ENCODE results near the gene LAX1. TPM values are rescaled to one million over a fixed set of nuclear protein-coding genes. Genes with fewer than 3 reads are reported as not detected.

The LAX1 gene
- total and polyA plus RNA-seq, 4 donors = 0.26 to 2.4 (median 0.79) TPM

- Histone ChIP-seq H3K36me3 (ENCODE audit: control insufficient read depth in 4 of 4, insufficient read depth in 4 of 4, low read length in 4 of 4) (peaks cover 0 to 14% (median 5%) of the 10 kb centered on the region in 4 donors), H3K27me3 (ENCODE audit: control insufficient read depth in 3 of 3, insufficient read depth in 3 of 3, low read length in 2 of 3) (no peaks in the 10 kb centered on the region), H3K9me3 (ENCODE audit: control insufficient read depth in 4 of 4, insufficient read depth in 3 of 4, low read length in 3 of 4) (no peaks in the 10 kb centered on the region), H3K9ac (ENCODE audit: insufficient read depth in 1 of 2, low read length in 2 of 2) (no peak overlapping the region), H3K4me3 (no peak overlapping the region), H3K4me1 (ENCODE audit: control insufficient read depth in 5 of 5, insufficient read depth in 5 of 5, low read length in 5 of 5) (peaks cover 0 to 38% (median 22%) of the 10 kb centered on the region in 5 donors), H3K27ac (ENCODE audit: low read depth in 1 of 2, low read length in 1 of 2) (no peak overlapping the region)
- DNase-seq = peak in 1 of 3 donors; percentile 4
- WGBS, 2 donors = 78 to 89% methylated on average over 6 of the region's 6 CpGs
- no peak for ATAC-seq (ENCODE audit: insufficient read depth, low FRiP score)
- no peak for TF ChIP-seq CTCF (IDR thresholded peaks at IDR 0.05; ENCODE audit: control extremely low read depth, extremely low read depth)
Measured at GRCh38 chr1:203797948-203798655, 33.1 kb downstream of the LAX1 start.

GRCh38 chr1:203799157-203799556, 34.2 kb downstream of the LAX1 start:
- no peak overlapping the region for H3K9ac ChIP-seq (ENCODE audit: insufficient read depth in 1 of 2, low read length in 2 of 2)
- no peak overlapping the region for H3K27ac ChIP-seq (ENCODE audit: low read depth in 1 of 2, low read length in 1 of 2)
- no peaks in the 10 kb centered on the region for H3K27me3 ChIP-seq (ENCODE audit: control insufficient read depth in 3 of 3, insufficient read depth in 3 of 3, low read length in 2 of 3)
- DNase-seq (no peak), ATAC-seq (ENCODE audit: insufficient read depth, low FRiP score) (no peak)
- peaks cover 0 to 19% (median 8%) of the 10 kb centered on the region in 4 donors for H3K36me3 ChIP-seq (ENCODE audit: control insufficient read depth in 4 of 4, insufficient read depth in 4 of 4, low read length in 4 of 4)
- H3K4me3 ChIP-seq = no peak overlapping the region
- peaks cover 3 to 40% (median 22%) of the 10 kb centered on the region in 5 donors for H3K4me1 ChIP-seq (ENCODE audit: control insufficient read depth in 5 of 5, insufficient read depth in 5 of 5, low read length in 5 of 5)
- no peaks in the 10 kb centered on the region for H3K9me3 ChIP-seq (ENCODE audit: control insufficient read depth in 4 of 4, insufficient read depth in 3 of 4, low read length in 3 of 4)
- no peak for TF ChIP-seq CTCF (IDR thresholded peaks at IDR 0.05; ENCODE audit: control extremely low read depth, extremely low read depth)
- 89% methylated on average over 4 of the region's 4 CpGs for WGBS, 2 donors

- H3K36me3 ChIP-seq (ENCODE audit: control insufficient read depth in 4 of 4, insufficient read depth in 4 of 4, low read length in 4 of 4) = peaks cover 0 to 19% (median 8%) of the 10 kb centered on the region in 4 donors
- no peak overlapping the region for H3K9ac ChIP-seq (ENCODE audit: insufficient read depth in 1 of 2, low read length in 2 of 2)
- 77 to 78% methylated on average over 1 of the region's 1 CpG for WGBS, 2 donors
- DNase-seq (no peak), ATAC-seq (ENCODE audit: insufficient read depth, low FRiP score) (no peak)
- no peaks in the 10 kb centered on the region for H3K27me3 ChIP-seq (ENCODE audit: control insufficient read depth in 3 of 3, insufficient read depth in 3 of 3, low read length in 2 of 3)
- TF ChIP-seq CTCF (IDR thresholded peaks at IDR 0.05; ENCODE audit: control extremely low read depth, extremely low read depth) = no peak
- H3K9me3 ChIP-seq (ENCODE audit: control insufficient read depth in 4 of 4, insufficient read depth in 3 of 4, low read length in 3 of 4) = no peaks in the 10 kb centered on the region
- peaks cover 3 to 40% (median 22%) of the 10 kb centered on the region in 5 donors for H3K4me1 ChIP-seq (ENCODE audit: control insufficient read depth in 5 of 5, insufficient read depth in 5 of 5, low read length in 5 of 5)
- no peak overlapping the region for H3K4me3 ChIP-seq
- H3K27ac ChIP-seq (ENCODE audit: low read depth in 1 of 2, low read length in 1 of 2) = no peak overlapping the region
Measured at GRCh38 chr1:203799971-203800370, 35.0 kb downstream of the LAX1 start.
